Pancreas (tissue), 10 donors: ENCODE data around the gene CCDC172. TPM values are rescaled to one million over a fixed set of nuclear protein-coding genes. Genes with fewer than 3 reads are reported as not detected.

Experiments
- ATAC-seq, 4 donors: fragments of 200-7000 bp; cut with Tn5 transposase; one replicate each; pipeline versions ENCODE4 v1.8.0 to v1.9.1; 2020; ENCODE audit warnings: mild to moderate bottlenecking in 4 of 4, moderate library complexity in 4 of 4
- DNase-seq, 6 donors: peaks; one replicate each; pipeline ENCODE4 v3.0.0-alpha.2; 2020
- FAIRE-seq: peaks from 2 replicates; lab custom pipeline; 2012; peaks lifted over from hg19 to GRCh38; lab: Jason Lieb, UNC
- H3K27ac ChIP-seq, 4 donors: fragments of 200-600 bp; sonication (generic); 1 replicate in 3 of 4; 2 replicates in 1 of 4; pipeline versions ENCODE4 v1.5.0 to v1.8.0; 2020
- H3K27me3 ChIP-seq, 4 donors: fragments of 200-600 bp; one replicate each; pipeline ENCODE4 v1.8.0; 2021
- H3K36me3 ChIP-seq, 3 donors: fragments of 200-600 bp; sonication (generic) in 1 of 3; one replicate each; pipeline versions ENCODE4 v1.5.0 to v1.8.0; 2020 to 2021
- H3K4me1 ChIP-seq, 3 donors: fragments of 200-600 bp; one replicate each; pipeline ENCODE4 v1.8.0; 2021
- H3K4me3 ChIP-seq, 4 donors: fragments of 200-600 bp; sonication (generic) in 2 of 4; one replicate each; pipeline versions ENCODE4 v1.5.0 to v1.8.0; 2020 to 2021
- H3K9me3 ChIP-seq, 4 donors: fragments of 200-600 bp; one replicate each; pipeline ENCODE4 v1.8.0; 2021
- WGBS, 2 donors: extraction: QIAGEN DNeasy Blood & Tissue Kit; methylation state at CpG; one replicate each; pipeline ENCODE4 v1.1.7; 2013; 5-methylcytosine and 5-hydroxymethylcytosine counted together
- intact Hi-C, 3 donors: fragments of 100-400 bp; cut with DNase I; formaldehyde crosslinking; loops; one replicate each; pipeline versions ENCODE4 v1.11.1 to v1.14.2; 2022
- polyA plus RNA-seq, 2 donors: library from polyadenylated mRNA; stranded (reverse); fragments of 200-250 nt; gene quantifications; one replicate each; pipeline ENCODE4 v1.2.3, GENCODE V29; 2013
- total RNA-seq, 6 donors: library from RNA; stranded (reverse); fragmentation: NEBNext Ultra II Directional in 4 of 6; extraction: Animal tissue kit (Norgen Biotek cat#: 25700) in 4 of 6; gene quantifications; one replicate each; pipeline versions ENCODE4 v1.2.1 to v1.2.4, GENCODE V29; 2021 to 2023
- TF ChIP-seq, protein P1 (sequence below), 4 donors: fragments of 200-600 bp; sonication (generic) in 3 of 4; IDR thresholded peaks; one replicate each; pipeline versions ENCODE4 v1.5.0 to v1.8.0; 2021; ENCODE audit warnings: antibody characterized with exemption in 4 of 4
- donor health status: healthy with polysubstance abuse.
- donor health status: DM: no; HTN: no; CAD: no; lungs with moderate emphysema.
- donor health status: DM: no; HTN: no; CAD: no.
- donor health status: control.
- donor health status: control.
- donor health status: Bipolar disorder and iron deficiency.
- donor health status: DM: yes; HTN: yes; CAD: no.
- donor health status: DM: no; HTN: no; CAD: no.
- donor health status: DM: no; HTN: no; CAD: no.
- donor health status: DM: yes; HTN: yes; CAD: no.

CCDC172 gene, protein sequence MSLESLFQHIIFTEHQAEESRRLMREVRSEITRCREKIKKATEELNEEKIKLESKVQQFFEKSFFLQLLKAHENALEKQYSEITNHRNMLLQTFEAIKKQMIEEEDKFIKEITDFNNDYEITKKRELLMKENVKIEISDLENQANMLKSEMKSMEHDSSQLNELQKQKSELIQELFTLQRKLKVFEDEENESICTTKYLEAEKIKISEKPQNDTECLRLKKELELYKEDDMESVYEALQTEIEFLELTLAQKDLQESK
- total RNA-seq, result not detected
- polyA plus RNA-seq, result not detected

DNA sequence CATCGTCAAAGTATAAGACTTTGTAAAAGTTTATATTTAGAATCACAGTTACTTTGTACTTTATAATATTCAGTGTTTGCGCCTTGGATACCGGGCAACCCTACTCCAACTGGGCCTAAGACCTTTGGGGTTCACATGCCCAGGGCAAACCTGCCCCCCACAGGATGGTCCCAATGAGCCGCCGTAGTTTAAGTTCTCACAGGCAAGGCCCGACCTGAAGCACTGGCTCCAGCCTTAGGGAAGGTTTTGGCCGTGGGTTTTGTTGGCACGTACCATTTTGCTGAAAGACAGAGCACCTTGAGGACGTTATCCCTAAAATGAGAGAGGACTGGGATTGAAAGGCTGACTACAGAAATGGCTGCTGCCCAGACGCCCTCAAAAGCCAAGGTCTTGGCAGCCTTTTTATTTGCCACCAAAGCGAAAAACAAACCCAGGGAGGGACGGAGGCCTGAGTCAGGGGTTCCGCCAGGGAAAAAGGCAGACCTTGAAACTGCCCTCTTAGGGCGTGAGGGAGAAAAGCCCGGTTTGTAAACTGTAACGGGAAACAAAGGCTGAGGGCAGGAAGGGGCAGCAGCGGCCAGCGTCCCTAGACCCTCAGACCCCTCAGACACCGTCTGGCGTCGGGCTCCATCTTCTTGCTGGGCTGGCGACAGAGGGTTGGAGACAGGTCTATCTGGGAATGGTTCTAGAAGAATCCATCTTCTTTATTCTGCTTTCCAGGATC lies at the start of gene CCDC172:
Gene CCDC172 (plus strand): TSS at position 222 of the 724 bp plus-strand sequence. CDS start 564 bp downstream, outside the sequence.
- DNase-seq (peak in 1 of 6 donors; percentile 11), FAIRE-seq (no peak), ATAC-seq (peak in 2 of 4 donors; percentile 66 to 70)
- Histone ChIP-seq H3K27ac (no peak within 1 kb of the TSS), H3K4me1 (peaks cover 0 to 4% (median 0%) of the 10 kb centered on the region in 3 donors), H3K4me3 (no peak within 1 kb of the TSS), H3K9me3 (no peaks in the 10 kb centered on the region), H3K27me3 (no peaks in the 10 kb centered on the region), H3K36me3 (no peaks in the 10 kb centered on the region)
- TF ChIP-seq, protein P1, sequence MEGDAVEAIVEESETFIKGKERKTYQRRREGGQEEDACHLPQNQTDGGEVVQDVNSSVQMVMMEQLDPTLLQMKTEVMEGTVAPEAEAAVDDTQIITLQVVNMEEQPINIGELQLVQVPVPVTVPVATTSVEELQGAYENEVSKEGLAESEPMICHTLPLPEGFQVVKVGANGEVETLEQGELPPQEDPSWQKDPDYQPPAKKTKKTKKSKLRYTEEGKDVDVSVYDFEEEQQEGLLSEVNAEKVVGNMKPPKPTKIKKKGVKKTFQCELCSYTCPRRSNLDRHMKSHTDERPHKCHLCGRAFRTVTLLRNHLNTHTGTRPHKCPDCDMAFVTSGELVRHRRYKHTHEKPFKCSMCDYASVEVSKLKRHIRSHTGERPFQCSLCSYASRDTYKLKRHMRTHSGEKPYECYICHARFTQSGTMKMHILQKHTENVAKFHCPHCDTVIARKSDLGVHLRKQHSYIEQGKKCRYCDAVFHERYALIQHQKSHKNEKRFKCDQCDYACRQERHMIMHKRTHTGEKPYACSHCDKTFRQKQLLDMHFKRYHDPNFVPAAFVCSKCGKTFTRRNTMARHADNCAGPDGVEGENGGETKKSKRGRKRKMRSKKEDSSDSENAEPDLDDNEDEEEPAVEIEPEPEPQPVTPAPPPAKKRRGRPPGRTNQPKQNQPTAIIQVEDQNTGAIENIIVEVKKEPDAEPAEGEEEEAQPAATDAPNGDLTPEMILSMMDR (IDR thresholded peaks at IDR 0.05), result no peak
- WGBS, 2 donors, result 57% methylated on average over 22 of the region's 22 CpGs
- intact Hi-C loops, result no loop called here

DNA sequence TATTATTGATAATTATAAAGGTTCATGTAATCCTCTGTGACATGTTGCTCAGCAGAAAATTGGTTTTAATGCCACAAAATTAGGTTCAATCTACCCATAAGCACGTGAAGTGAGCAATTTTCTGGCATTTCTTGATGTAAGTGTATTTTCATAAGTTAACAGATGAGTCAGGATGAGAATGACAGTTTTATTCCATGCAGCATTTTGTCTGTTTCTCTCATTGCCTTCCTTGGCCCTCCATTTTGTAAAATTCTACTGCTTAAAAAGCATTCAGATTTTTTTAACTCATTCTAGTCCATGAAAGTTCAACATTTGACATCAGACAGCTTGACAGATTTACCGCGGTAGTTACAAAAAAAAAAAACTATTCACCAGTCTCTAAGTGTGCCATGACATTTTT lies 47.3 kb upstream of the CCDC172 start:
- TF ChIP-seq, protein P1 (IDR thresholded peaks at IDR 0.05), result no peak
- WGBS, 2 donors, result 94% methylated on average over 3 of the region's 3 CpGs
- Histone ChIP-seq H3K4me1 (peaks cover 0 to 3% (median 3%) of the 10 kb centered on the region in 3 donors), H3K9me3 (no peaks in the 10 kb centered on the region), H3K27me3 (peaks cover 0 to 14% (median 0%) of the 10 kb centered on the region in 4 donors), H3K36me3 (no peaks in the 10 kb centered on the region), H3K4me3 (no peak overlapping the region), H3K27ac (no peak overlapping the region)
- intact Hi-C loops, result no loop called here
- no peak for ATAC-seq
- no peak for FAIRE-seq
- DNase-seq, result no peak

DNA sequence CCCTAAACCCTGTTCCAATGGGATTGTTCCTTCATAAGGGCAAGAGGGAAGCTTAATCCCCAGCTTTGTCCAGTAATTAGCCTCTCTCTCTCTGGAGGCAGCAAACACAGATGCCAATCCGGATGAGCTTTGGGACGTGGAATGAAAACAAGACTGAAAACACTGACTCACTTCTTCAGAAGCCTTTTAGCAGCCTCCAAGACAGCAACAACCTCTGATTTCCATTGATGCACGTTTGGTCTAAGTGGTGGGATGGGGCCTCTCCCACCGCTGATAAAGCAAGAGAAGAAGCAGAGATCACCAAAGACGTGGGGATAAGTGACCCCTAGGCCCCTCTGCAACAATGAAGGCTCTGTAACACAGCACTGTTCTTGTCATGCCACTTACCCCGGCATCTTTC lies 45.4 kb upstream of the CCDC172 start:
- H3K36me3 ChIP-seq, result no peaks in the 10 kb centered on the region
- H3K4me3 ChIP-seq, result no peak overlapping the region
- FAIRE-seq (no peak), DNase-seq (no peak), ATAC-seq (no peak)
- H3K27ac ChIP-seq, result no peak overlapping the region
- TF ChIP-seq, protein P1 (IDR thresholded peaks at IDR 0.05), result no peak
- 71 to 76% methylated on average over 6 of the region's 6 CpGs for WGBS, 2 donors
- intact Hi-C loops, result no loop called here
- H3K9me3 ChIP-seq, result no peaks in the 10 kb centered on the region
- peaks cover 0 to 3% (median under 1%) of the 10 kb centered on the region in 3 donors for H3K4me1 ChIP-seq
- H3K27me3 ChIP-seq, result peaks cover 0 to 10% (median 0%) of the 10 kb centered on the region in 4 donors

GRCh38 chr10:116281775-116282174 lies 42.5 kb upstream of the CCDC172 start:
- DNase-seq, result no peak
- no peaks in the 10 kb centered on the region for H3K4me1 ChIP-seq
- WGBS, 2 donors, result 60 to 70% methylated on average over 3 of the region's 3 CpGs
- H3K9me3 ChIP-seq, result no peaks in the 10 kb centered on the region
- H3K27me3 ChIP-seq, result no peaks in the 10 kb centered on the region
- no peak for ATAC-seq
- no peak for FAIRE-seq
- intact Hi-C loops, result no loop called here
- H3K27ac ChIP-seq, result no peak overlapping the region
- no peaks in the 10 kb centered on the region for H3K36me3 ChIP-seq
- TF ChIP-seq, protein P1 (IDR thresholded peaks at IDR 0.05), result no peak
- no peak overlapping the region for H3K4me3 ChIP-seq
